Parathyroid adenoma (tissue), 2 donors: Measurements from ENCODE around the gene CDKN2D.

Experiments used
- H2AFZ ChIP-seq: fragments of 300-600 bp; sonication (generic); one replicate; pipeline ENCODE4 v1.7.0; 2017; ENCODE audit warnings: antibody characterized with exemption, mild to moderate bottlenecking
- H3K27ac ChIP-seq: fragments of 300-600 bp; sonication (generic); one replicate; pipeline ENCODE4 v1.7.0; 2017
- H3K27me3 ChIP-seq: fragments of 300-600 bp; sonication (generic); one replicate; pipeline ENCODE4 v1.7.0; 2017; ENCODE audit warnings: low read length; ENCODE audit not compliant: control insufficient read depth, insufficient read depth
- H3K36me3 ChIP-seq: fragments of 300-600 bp; sonication (generic); one replicate; pipeline ENCODE4 v1.7.0; 2017; ENCODE audit warnings: low read length; ENCODE audit not compliant: control insufficient read depth, insufficient read depth
- H3K4me1 ChIP-seq: fragments of 300-600 bp; sonication (generic); one replicate; pipeline ENCODE4 v1.7.0; 2017; ENCODE audit warnings: control low read depth
- H3K4me2 ChIP-seq: fragments of 300-600 bp; sonication (generic); one replicate; pipeline ENCODE4 v1.7.0; 2017; ENCODE audit warnings: low read length
- H3K4me3 ChIP-seq: fragments of 300-600 bp; sonication (generic); one replicate; pipeline ENCODE4 v1.7.0; 2017; ENCODE audit warnings: low read depth, low read length
- H3K79me2 ChIP-seq: fragments of 300-600 bp; sonication (generic); one replicate; pipeline ENCODE4 v1.7.0; 2017; ENCODE audit warnings: control low read depth
- H3K9ac ChIP-seq: fragments of 300-600 bp; sonication (generic); one replicate; pipeline ENCODE4 v1.7.0; 2017; ENCODE audit warnings: mild to moderate bottlenecking
- H3K9me3 ChIP-seq: fragments of 300-600 bp; sonication (generic); one replicate; pipeline ENCODE4 v1.7.0; 2017; ENCODE audit warnings: low read length; ENCODE audit not compliant: control insufficient read depth
- TF ChIP-seq, protein P1 (sequence below): fragments of 300-600 bp; sonication (generic); IDR thresholded peaks from one replicate; pipeline ENCODE4 v1.7.0; 2017; ENCODE audit warnings: antibody characterized with exemption, mild to moderate bottlenecking
- donor health status: primary hyperparathyroidism.

CDKN2D gene

DNA sequence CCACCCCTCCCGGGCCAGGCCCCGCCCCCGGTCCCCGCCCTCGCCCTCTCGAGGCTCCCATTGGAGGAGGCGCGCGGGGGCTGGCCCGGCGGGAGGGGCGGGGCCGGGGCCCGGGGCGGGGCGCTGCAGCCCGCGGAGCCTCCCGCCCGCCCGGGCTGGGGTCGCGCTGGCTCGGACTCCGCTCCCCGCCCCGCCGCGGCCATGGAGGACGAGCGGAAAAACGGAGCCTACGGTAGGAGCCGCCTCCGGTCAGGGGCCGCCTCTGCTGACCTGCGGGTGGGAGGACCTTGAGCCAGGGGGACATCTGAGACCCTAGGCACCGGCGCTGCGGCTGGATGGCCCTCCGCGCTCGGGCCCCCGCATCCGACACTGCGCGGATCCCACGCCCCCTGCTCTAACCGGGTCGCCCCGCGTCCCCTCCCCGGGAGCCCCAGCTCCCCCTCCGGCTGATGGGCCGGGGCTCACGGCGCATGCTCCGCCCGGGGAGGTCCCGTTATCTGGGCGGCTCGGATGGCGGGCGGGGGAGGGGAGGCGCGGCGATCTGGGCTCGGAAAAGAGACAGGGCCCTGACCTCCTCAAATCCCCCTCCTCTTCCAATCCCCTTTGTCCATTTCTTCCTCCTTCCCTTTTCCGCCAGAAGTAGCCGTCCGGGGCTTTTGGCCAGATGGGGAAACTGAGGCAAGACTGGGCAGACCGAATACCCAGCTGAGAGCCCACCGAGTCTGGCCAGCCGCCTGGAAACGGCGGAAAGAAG is 33.7 kb upstream of the CDKN2D start:
- peak overlapping the region; percentile 67 for H3K9ac ChIP-seq
- H2AFZ ChIP-seq: peak overlapping the region; percentile 98
- H3K4me1 ChIP-seq: peaks cover 2% of the 10 kb centered on the region
- no peaks in the 10 kb centered on the region for H3K27me3 ChIP-seq
- peak overlapping the region; percentile 71 for H3K4me3 ChIP-seq
- TF ChIP-seq, protein P1, sequence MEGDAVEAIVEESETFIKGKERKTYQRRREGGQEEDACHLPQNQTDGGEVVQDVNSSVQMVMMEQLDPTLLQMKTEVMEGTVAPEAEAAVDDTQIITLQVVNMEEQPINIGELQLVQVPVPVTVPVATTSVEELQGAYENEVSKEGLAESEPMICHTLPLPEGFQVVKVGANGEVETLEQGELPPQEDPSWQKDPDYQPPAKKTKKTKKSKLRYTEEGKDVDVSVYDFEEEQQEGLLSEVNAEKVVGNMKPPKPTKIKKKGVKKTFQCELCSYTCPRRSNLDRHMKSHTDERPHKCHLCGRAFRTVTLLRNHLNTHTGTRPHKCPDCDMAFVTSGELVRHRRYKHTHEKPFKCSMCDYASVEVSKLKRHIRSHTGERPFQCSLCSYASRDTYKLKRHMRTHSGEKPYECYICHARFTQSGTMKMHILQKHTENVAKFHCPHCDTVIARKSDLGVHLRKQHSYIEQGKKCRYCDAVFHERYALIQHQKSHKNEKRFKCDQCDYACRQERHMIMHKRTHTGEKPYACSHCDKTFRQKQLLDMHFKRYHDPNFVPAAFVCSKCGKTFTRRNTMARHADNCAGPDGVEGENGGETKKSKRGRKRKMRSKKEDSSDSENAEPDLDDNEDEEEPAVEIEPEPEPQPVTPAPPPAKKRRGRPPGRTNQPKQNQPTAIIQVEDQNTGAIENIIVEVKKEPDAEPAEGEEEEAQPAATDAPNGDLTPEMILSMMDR: no peak
- H3K27ac ChIP-seq: peak overlapping the region; percentile 80
- H3K4me2 ChIP-seq: peak overlapping the region; percentile 73
- H3K9me3 ChIP-seq: no peaks in the 10 kb centered on the region
- no peaks in the 10 kb centered on the region for H3K79me2 ChIP-seq
- no peaks in the 10 kb centered on the region for H3K36me3 ChIP-seq

DNA sequence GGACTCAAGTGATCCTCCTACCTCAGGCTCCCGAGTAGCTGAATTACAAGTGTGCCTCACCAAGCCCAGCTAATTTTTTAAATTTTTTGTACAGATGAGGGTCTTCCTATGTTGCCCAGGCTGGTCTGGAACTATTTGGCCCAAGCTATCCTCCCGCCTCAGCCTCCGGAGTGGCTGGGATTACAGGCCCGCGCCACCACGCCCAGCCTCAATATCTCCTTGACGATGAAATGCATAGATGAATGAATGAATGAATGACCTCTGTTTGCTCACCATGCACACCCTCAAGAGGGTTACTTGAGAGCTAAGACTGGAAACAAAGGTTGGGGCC is 33.2 kb upstream of the CDKN2D start:
- H3K4me2 ChIP-seq: no peak overlapping the region
- no peaks in the 10 kb centered on the region for H3K36me3 ChIP-seq
- H3K4me1 ChIP-seq: peaks cover 2% of the 10 kb centered on the region
- H3K27me3 ChIP-seq: no peaks in the 10 kb centered on the region
- TF ChIP-seq, protein P1: no peak
- no peak overlapping the region for H3K27ac ChIP-seq
- no peak overlapping the region for H3K4me3 ChIP-seq
- no peak overlapping the region for H3K9ac ChIP-seq
- peak overlapping the region; percentile 82 for H2AFZ ChIP-seq
- H3K9me3 ChIP-seq: no peaks in the 10 kb centered on the region
- H3K79me2 ChIP-seq: no peaks in the 10 kb centered on the region

DNA sequence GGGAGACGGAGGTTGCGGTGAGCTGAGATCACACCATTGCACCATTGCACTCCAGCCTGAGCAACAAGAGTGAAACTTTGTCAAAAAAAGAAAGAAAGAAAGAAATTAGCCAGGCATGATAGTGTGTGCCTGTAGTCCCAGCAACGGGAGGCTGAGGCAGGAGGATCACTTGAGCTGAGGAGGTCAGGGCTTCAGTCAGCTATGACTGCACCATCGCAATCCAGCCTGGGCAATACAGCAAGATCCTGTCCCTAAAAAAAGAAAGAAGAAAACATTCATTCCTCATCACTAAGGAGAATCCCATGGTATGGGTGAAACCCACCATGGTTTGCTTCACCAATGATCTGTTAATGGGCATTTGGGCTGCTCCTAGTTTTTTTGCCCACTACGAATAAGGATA is 31.4 kb upstream of the CDKN2D start:
- Histone ChIP-seq H3K4me2 (no peak overlapping the region), H3K4me3 (no peak overlapping the region), H3K79me2 (no peaks in the 10 kb centered on the region), H3K27me3 (no peaks in the 10 kb centered on the region), H3K4me1 (peaks cover 2% of the 10 kb centered on the region), H3K27ac (no peak overlapping the region), H2AFZ (no peak overlapping the region), H3K9me3 (no peaks in the 10 kb centered on the region), H3K9ac (no peak overlapping the region), H3K36me3 (no peaks in the 10 kb centered on the region)
- TF ChIP-seq, protein P1: no peak

DNA sequence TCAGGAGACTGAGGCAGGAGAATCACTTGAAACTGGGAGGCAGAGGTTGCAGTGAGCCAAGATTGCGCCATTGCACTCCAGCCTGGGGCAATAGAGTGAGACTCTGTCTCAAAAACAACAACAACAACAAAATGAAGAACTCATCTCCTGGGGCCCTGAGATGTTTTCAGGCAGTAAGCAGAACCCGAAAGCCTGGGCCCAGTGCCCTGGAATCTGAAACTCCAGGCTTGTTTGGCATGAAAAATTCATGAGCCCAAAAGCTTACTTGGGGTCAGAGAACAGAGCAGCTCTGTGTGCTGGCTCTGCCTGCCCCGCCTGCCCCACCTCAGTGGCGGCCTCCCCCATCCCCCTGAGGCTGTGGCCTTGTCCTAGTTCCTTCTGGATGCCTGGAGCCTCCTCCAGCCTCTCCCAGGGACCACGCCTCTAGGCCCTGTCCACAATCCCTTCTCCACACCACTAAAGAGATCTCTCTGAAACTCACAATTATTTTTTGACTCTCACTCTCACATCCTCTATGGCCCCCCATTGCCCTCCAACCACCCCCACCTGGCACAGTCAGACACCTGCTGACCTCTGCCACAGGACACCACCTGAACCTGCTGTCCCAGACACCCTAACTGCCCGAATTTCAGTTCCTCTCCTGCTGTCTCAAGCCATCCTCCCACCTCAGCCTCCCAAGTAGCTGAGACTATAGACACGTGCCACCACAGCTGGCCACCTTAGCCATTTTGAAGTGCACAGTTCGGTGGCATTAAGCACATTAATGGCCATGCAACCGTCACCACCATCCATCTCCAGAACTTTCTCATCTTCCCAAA is 25.2 kb upstream of the CDKN2D start:
- TF ChIP-seq, protein P1: no peak
- Histone ChIP-seq H2AFZ (peak overlapping the region; percentile 33), H3K4me3 (no peak overlapping the region), H3K9ac (no peak overlapping the region), H3K27ac (no peak overlapping the region), H3K27me3 (no peaks in the 10 kb centered on the region), H3K4me2 (no peak overlapping the region), H3K36me3 (no peaks in the 10 kb centered on the region), H3K9me3 (no peaks in the 10 kb centered on the region), H3K4me1 (no peaks in the 10 kb centered on the region), H3K79me2 (no peaks in the 10 kb centered on the region)
